GM23248 (cell line): ENCODE data around the gene FETUB. TPM values are rescaled to one million over a fixed set of nuclear protein-coding genes. Genes with fewer than 3 reads are reported as not detected.
A peak's percentile ranks its signal among the peaks of the same experiment; 100 is the strongest.

Source experiments
- DNase-seq: peaks from one replicate; pipeline ENCODE4 v3.0.0-alpha.2; 2015
- H2AFZ ChIP-seq: fragments of 200-600 bp; sonication (generic); 2 replicates; pipeline ENCODE4 v1.6.1; 2016; ENCODE audit warnings: antibody characterized with exemption
- H3F3A ChIP-seq: fragments of 200-600 bp; sonication (generic); 2 replicates; pipeline ENCODE4 v1.6.1; 2016; ENCODE audit warnings: mild to moderate bottlenecking, antibody characterized with exemption, mixed run types; ENCODE audit not compliant: insufficient read depth
- H3K27ac ChIP-seq: fragments of 200-600 bp; sonication (generic); 2 replicates; pipeline ENCODE4 v1.5.1; 2016; ENCODE audit warnings: mild to moderate bottlenecking
- H3K27me3 ChIP-seq: fragments of 200-600 bp; sonication (generic); replicated peaks from 2 replicates; pipeline ENCODE4 v1.6.1; 2016; ENCODE audit warnings: mild to moderate bottlenecking; ENCODE audit not compliant: insufficient read depth
- H3K36me3 ChIP-seq: fragments of 200-600 bp; sonication (generic); 2 replicates; pipeline ENCODE4 v1.6.1; 2016; ENCODE audit warnings: low read depth, mild to moderate bottlenecking
- H3K4me1 ChIP-seq: fragments of 200-600 bp; sonication (generic); 2 replicates; pipeline ENCODE4 v1.6.1; 2016; ENCODE audit warnings: mild to moderate bottlenecking; ENCODE audit not compliant: insufficient read depth
- H3K4me2 ChIP-seq: fragments of 200-600 bp; sonication (generic); one replicate; pipeline ENCODE4 v1.6.1; 2016; ENCODE audit warnings: mild to moderate bottlenecking; ENCODE audit not compliant: unreplicated experiment
- H3K4me3 ChIP-seq: fragments of 200-600 bp; sonication (generic); 2 replicates; pipeline ENCODE4 v1.5.1; 2016; ENCODE audit warnings: mild to moderate bottlenecking
- H3K79me2 ChIP-seq: fragments of 200-600 bp; sonication (generic); 2 replicates; pipeline ENCODE4 v1.6.1; 2016; ENCODE audit warnings: mild to moderate bottlenecking; ENCODE audit not compliant: insufficient read depth
- H3K9ac ChIP-seq: fragments of 200-600 bp; sonication (generic); 2 replicates; pipeline ENCODE4 v1.6.1; 2016; ENCODE audit warnings: mild to moderate bottlenecking
- H3K9me2 ChIP-seq: fragments of 200-600 bp; sonication (generic); 2 replicates; pipeline ENCODE4 v1.6.1; 2016; ENCODE audit warnings: mixed run types, mild to moderate bottlenecking, moderate library complexity; ENCODE audit not compliant: insufficient read depth
- H3K9me3 ChIP-seq: fragments of 200-600 bp; sonication (generic); one replicate; pipeline ENCODE4 v1.6.1; 2017; ENCODE audit warnings: low read depth
- H4K20me1 ChIP-seq: fragments of 200-600 bp; sonication (generic); 2 replicates; pipeline ENCODE4 v1.6.0; 2016; ENCODE audit not compliant: insufficient read depth
- EZH2 ChIP-seq: fragments of 200-600 bp; sonication (generic); IDR thresholded peaks from 2 replicates; pipeline ENCODE4 v1.6.1; 2018; ENCODE audit warnings: antibody characterized with exemption, mild to moderate bottlenecking; ENCODE audit not compliant: insufficient read depth, poor library complexity, severe bottlenecking
- EZH2phosphoT487 ChIP-seq: fragments of 200-600 bp; sonication (generic); IDR thresholded peaks from 2 replicates; pipeline ENCODE4 v1.6.1; 2018; ENCODE audit warnings: antibody characterized with exemption, moderate library complexity, mild to moderate bottlenecking, low read depth; ENCODE audit not compliant: insufficient read depth
- WGBS, 2 experiments: methylation state at CpG; one replicate each; pipeline ENCODE4 v1.1.6; 2015 to 2017; ENCODE audit warnings: low lambda C conversion rate in 2 of 2, low coverage in 1 of 2; ENCODE audit errors: missing lambda C conversion rate in 2 of 2; 5-methylcytosine and 5-hydroxymethylcytosine counted together
- in situ Hi-C: fragments of 300-500 bp; cut with MboI; formaldehyde crosslinking; loops from 2 replicates; pipeline ENCODE4 v1.15.0; 2020
- polyA plus RNA-seq: library from polyadenylated mRNA; unstranded; fragments of >200 nt; fragmentation: Nextera tagmentation; extraction: Ambion mirVana; gene quantifications from 2 replicates; pipeline ENCODE4 v1.2.1, GENCODE V29; 2016
- total RNA-seq: library from RNA; depleted of rRNA; stranded (reverse); fragments of >200 nt; shearing (Covaris generic); gene quantifications from 2 replicates; pipeline ENCODE4 v1.2.3, GENCODE V29; 2014

Gene FETUB
- total and polyA plus RNA-seq, 2 experiments from 2014 or later: not detected

GRCh38 chr3:186605078-186605477, 35.1 kb upstream of the FETUB start:
- H3K4me2 ChIP-seq: no peak overlapping the region
- H3K9me2 ChIP-seq: no peaks in the 10 kb centered on the region
- no peak overlapping the region for H2AFZ ChIP-seq
- no peak for TF ChIP-seq EZH2
- no peak for TF ChIP-seq EZH2phosphoT487
- H3K4me3 ChIP-seq: no peak overlapping the region
- no peaks in the 10 kb centered on the region for H3F3A ChIP-seq
- no peaks in the 10 kb centered on the region for H3K36me3 ChIP-seq
- H3K4me1 ChIP-seq: no peaks in the 10 kb centered on the region
- no peak overlapping the region for H3K9ac ChIP-seq
- H3K27me3 ChIP-seq: peaks cover 14% of the 10 kb centered on the region; the same call in 1 of the 2 replicates
- no peak overlapping the region for H3K27ac ChIP-seq
- no peak for DNase-seq
- in situ Hi-C loops: loop anchor here (25.0 kb wide), 1 partner anchor 1107 kb away; the partner anchor contains the start of gene RTP2
- no peaks in the 10 kb centered on the region for H3K9me3 ChIP-seq
- no peaks in the 10 kb centered on the region for H3K79me2 ChIP-seq
- H4K20me1 ChIP-seq: no peaks in the 10 kb centered on the region

GRCh38 chr3:186605561-186606545, 34.3 kb upstream of the FETUB start:
- in situ Hi-C loops: loop anchor here (25.0 kb wide), 1 partner anchor 1106 kb away; the partner anchor contains the start of gene RTP2
- H3K9me2 ChIP-seq: no peaks in the 10 kb centered on the region
- no peak overlapping the region for H2AFZ ChIP-seq
- H3K4me1 ChIP-seq: no peaks in the 10 kb centered on the region
- H3K27me3 ChIP-seq: peaks cover 14% of the 10 kb centered on the region; the same call in 1 of the 2 replicates
- no peak for DNase-seq
- H3K27ac ChIP-seq: no peak overlapping the region
- no peak overlapping the region for H3K4me2 ChIP-seq
- H4K20me1 ChIP-seq: no peaks in the 10 kb centered on the region
- no peaks in the 10 kb centered on the region for H3K36me3 ChIP-seq
- H3K9ac ChIP-seq: no peak overlapping the region
- H3K9me3 ChIP-seq: no peaks in the 10 kb centered on the region
- 50 to 54% methylated on average over 5 of the region's 5 CpGs for WGBS, 2 experiments
- H3F3A ChIP-seq: no peaks in the 10 kb centered on the region
- no peak overlapping the region for H3K4me3 ChIP-seq
- no peaks in the 10 kb centered on the region for H3K79me2 ChIP-seq
- TF ChIP-seq EZH2: no peak
- TF ChIP-seq EZH2phosphoT487: no peak

- no peaks in the 10 kb centered on the region for H3K4me1 ChIP-seq
- 40 to 48% methylated on average over 2 of the region's 2 CpGs for WGBS, 2 experiments
- no peaks in the 10 kb centered on the region for H3K9me3 ChIP-seq
- H3K79me2 ChIP-seq: no peaks in the 10 kb centered on the region
- H4K20me1 ChIP-seq: no peaks in the 10 kb centered on the region
- no peak overlapping the region for H3K27ac ChIP-seq
- H3K9ac ChIP-seq: no peak overlapping the region
- no peak overlapping the region for H3K4me2 ChIP-seq
- H3K27me3 ChIP-seq: peaks cover 14% of the 10 kb centered on the region
- H3K36me3 ChIP-seq: no peaks in the 10 kb centered on the region
- H3K9me2 ChIP-seq: no peaks in the 10 kb centered on the region
- H2AFZ ChIP-seq: no peak overlapping the region
- H3K4me3 ChIP-seq: no peak overlapping the region
- DNase-seq: no peak
- H3F3A ChIP-seq: no peaks in the 10 kb centered on the region
- no peak for TF ChIP-seq EZH2phosphoT487
- TF ChIP-seq EZH2: no peak
- in situ Hi-C loops: loop anchor here (25.0 kb wide), 1 partner anchor 1104 kb away; the partner anchor contains the start of gene RTP2
Measured at GRCh38 chr3:186608624-186609215, 31.5 kb upstream of the FETUB start.

- H3K9me2 ChIP-seq: no peaks in the 10 kb centered on the region
- no peaks in the 10 kb centered on the region for H3F3A ChIP-seq
- in situ Hi-C loops: loop anchor here (25.0 kb wide), 1 partner anchor 1103 kb away; the partner anchor contains the start of gene RTP2
- TF ChIP-seq EZH2: no peak
- no peak for TF ChIP-seq EZH2phosphoT487
- WGBS, 2 experiments: 73 to 74% methylated on average over 8 of the region's 8 CpGs
- no peak overlapping the region for H2AFZ ChIP-seq
- H3K27ac ChIP-seq: no peak overlapping the region
- peak; percentile 29 for DNase-seq
- peaks cover 20% of the 10 kb centered on the region for H3K27me3 ChIP-seq
- H3K9me3 ChIP-seq: no peaks in the 10 kb centered on the region
- H4K20me1 ChIP-seq: no peaks in the 10 kb centered on the region
- no peaks in the 10 kb centered on the region for H3K79me2 ChIP-seq
- no peak overlapping the region for H3K4me2 ChIP-seq
- no peak overlapping the region for H3K4me3 ChIP-seq
- no peaks in the 10 kb centered on the region for H3K4me1 ChIP-seq
- no peaks in the 10 kb centered on the region for H3K36me3 ChIP-seq
- no peak overlapping the region for H3K9ac ChIP-seq
Measured at GRCh38 chr3:186609247-186609868, 30.8 kb upstream of the FETUB start.
